NCI-H82 treated with DMSO at 0.1 percent for 48 hours (cell line): ENCODE measurements around the gene MYO18A.

Experiments
- DNase-seq: peaks from one replicate; lab custom pipeline; 2025; ENCODE audit not compliant: unreplicated experiment; lab: John Stamatoyannopoulos, UW

The MYO18A gene

GRCh38 chr17:29167393-29168078 is 12.7 kb downstream of the MYO18A start:
- DNase-seq: no peak

GRCh38 chr17:29166507-29166887 is 13.7 kb downstream of the MYO18A start:
- no peak for DNase-seq

GRCh38 chr17:29165800-29166506 is 14.2 kb downstream of the MYO18A start:
- DNase-seq: no peak

- no peak for DNase-seq
Measured at GRCh38 chr17:29165261-29165660, 14.9 kb downstream of the MYO18A start.

GRCh38 chr17:29163563-29163962 is 16.6 kb downstream of the MYO18A start:
- peak; percentile 51 for DNase-seq

GRCh38 chr17:29162909-29163341 is 17.3 kb downstream of the MYO18A start:
- peak; percentile 88 for DNase-seq

- no peak for DNase-seq
Measured at GRCh38 chr17:29162082-29162908, 17.9 kb downstream of the MYO18A start.

GRCh38 chr17:29160253-29160652 is 19.9 kb downstream of the MYO18A start:
- DNase-seq: no peak

GRCh38 chr17:29159306-29159860 is 20.8 kb downstream of the MYO18A start:
- no peak for DNase-seq

GRCh38 chr17:29158488-29159275 is 21.5 kb downstream of the MYO18A start:
- no peak for DNase-seq

GRCh38 chr17:29158096-29158487 is 22.1 kb downstream of the MYO18A start:
- DNase-seq: peak; percentile 20

GRCh38 chr17:29157310-29157709 is 22.9 kb downstream of the MYO18A start:
- DNase-seq: no peak

GRCh38 chr17:29156781-29157180 is 23.4 kb downstream of the MYO18A start:
- no peak for DNase-seq

- no peak for DNase-seq
Measured at GRCh38 chr17:29155966-29156338, 24.2 kb downstream of the MYO18A start.

GRCh38 chr17:29155227-29155965 is 24.8 kb downstream of the MYO18A start:
- no peak for DNase-seq

GRCh38 chr17:29154516-29155226 is 25.5 kb downstream of the MYO18A start:
- DNase-seq: no peak

- DNase-seq: no peak
Measured at GRCh38 chr17:29151567-29151966, 28.6 kb downstream of the MYO18A start.

- DNase-seq: no peak
Measured at GRCh38 chr17:29150161-29150560, 30.0 kb downstream of the MYO18A start.

GRCh38 chr17:29149431-29150064 is 30.6 kb downstream of the MYO18A start:
- DNase-seq: peak; percentile 35
